ENCODE measurements around the gene PPM1D.
"Not testable (repeated sequence)": the region's sequence is repeated elsewhere in the genome, so short reads cannot be mapped to it uniquely, and the experiment has no call there.

Gene PPM1D

GRCh38 chr17:60668741-60669140, 68.7 kb downstream of the PPM1D start:
- DNase-seq (ENCODE audit: low read depth) = not testable (repeated sequence)

DNA sequence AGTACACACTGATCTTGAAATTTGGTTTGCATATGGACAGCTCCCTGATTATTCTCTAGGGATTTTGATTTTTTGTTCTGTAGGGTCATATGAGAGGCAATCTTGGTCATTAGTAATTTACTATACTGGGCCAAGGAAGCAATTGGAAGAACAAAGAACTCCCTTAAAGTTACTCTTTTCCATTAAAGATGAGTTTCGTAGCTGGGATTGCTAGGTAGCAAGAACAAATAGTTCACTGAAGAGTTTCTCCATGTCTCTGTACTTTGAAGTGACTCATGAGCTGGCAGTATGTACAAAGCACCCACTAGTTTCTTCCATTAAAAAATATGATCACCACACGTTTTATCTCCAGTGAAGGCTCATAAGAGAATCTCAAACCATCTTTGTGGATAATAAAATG, 71.5 kb downstream of the PPM1D start:
- no peak for DNase-seq (ENCODE audit: low read depth)

- not testable (repeated sequence) for DNase-seq (ENCODE audit: low read depth)
These were observed 74.6 kb downstream of the PPM1D start for GRCh38 chr17:60674637-60675036.

- DNase-seq (ENCODE audit: low read depth) = no peak
These were observed 76.0 kb downstream of the PPM1D start for GRCh38 chr17:60675997-60676396.

DNA sequence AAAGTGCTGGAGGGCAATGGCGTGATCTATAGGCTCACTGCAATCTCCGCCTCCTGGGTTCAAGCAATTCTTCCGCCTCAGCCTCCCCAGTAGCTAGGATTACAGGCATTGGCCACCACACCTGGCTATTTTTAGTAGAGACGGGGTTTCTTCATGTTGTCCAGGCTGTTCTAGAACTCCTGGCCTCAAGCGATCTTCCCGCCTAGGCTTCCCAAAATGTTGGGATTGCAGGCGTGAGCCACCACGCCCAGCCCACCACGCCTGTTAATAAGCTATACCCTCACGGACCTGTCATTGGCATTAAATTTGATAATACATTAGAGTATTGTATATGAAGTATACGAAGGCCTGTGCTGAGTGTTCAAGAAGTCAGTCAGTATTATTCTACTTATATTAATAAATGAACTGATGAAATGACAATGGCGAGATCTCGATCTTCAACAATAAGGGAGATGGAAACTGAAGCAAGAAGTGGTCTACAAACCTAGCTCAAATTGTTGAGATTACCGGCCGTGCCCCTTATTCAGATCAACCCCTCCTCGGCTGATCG, 76.8 kb downstream of the PPM1D start:
- no peak for DNase-seq (ENCODE audit: low read depth)

GRCh38 chr17:60677308-60678117, 77.5 kb downstream of the PPM1D start, which contains the start of gene BCAS3:
Gene BCAS3 (plus strand): TSS chr17:60677851.
- peak; percentile 74 for DNase-seq (ENCODE audit: low read depth)

GRCh38 chr17:60678118-60678444, 78.1 kb downstream of the PPM1D start:
- DNase-seq (ENCODE audit: low read depth) = no peak

GRCh38 chr17:60679287-60679686, 79.3 kb downstream of the PPM1D start:
- DNase-seq (ENCODE audit: low read depth) = no peak

DNA sequence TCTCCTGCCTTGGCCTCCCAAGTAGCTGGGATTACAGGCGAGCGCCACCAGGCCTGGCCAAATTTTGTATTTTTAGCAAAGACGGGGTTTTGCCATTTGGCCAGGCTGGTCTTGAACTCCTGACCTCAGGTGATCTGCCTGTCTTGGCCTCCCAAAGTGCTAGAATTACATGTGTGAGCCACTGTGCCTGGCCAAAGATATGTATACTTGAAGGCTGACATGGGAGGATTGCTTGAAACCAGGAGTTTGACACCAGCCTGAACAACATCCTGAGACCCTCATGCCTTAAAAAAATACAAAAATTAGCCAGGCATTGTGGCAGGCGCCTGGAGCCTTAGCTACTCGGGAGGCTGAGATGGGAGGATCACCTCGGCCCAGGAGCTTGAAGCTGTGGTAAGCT, 80.8 kb downstream of the PPM1D start:
- no peak for DNase-seq (ENCODE audit: low read depth)

- no peak for DNase-seq (ENCODE audit: low read depth)
These were observed 85.4 kb downstream of the PPM1D start for GRCh38 chr17:60685437-60685836.

DNA sequence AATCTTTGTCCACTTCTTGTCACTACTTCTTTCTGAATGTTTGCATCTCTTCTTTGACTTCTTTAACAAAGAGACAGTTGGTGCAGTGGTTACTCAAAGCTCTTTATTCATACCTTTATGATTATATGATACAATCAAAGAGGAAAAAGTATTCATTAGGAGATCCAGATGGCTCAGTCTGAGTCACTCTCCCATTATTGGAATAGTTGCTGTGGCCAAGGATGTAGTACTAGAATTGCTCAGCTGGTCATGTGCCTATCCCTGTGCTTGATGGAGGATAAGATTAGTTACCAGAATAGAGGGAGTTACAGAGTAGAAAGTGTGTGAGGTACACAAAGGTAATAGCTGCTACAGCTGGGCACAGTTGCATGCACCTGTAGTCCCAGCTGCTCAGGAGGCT, 96.0 kb downstream of the PPM1D start:
- no peak for DNase-seq (ENCODE audit: low read depth)

GRCh38 chr17:60699090-60699489, 99.1 kb downstream of the PPM1D start:
- DNase-seq (ENCODE audit: low read depth) = no peak

GRCh38 chr17:60704170-60704569, 104.2 kb downstream of the PPM1D start:
- no peak for DNase-seq (ENCODE audit: low read depth)

GRCh38 chr17:60712675-60713074, 112.7 kb downstream of the PPM1D start:
- no peak for DNase-seq (ENCODE audit: low read depth)

DNA sequence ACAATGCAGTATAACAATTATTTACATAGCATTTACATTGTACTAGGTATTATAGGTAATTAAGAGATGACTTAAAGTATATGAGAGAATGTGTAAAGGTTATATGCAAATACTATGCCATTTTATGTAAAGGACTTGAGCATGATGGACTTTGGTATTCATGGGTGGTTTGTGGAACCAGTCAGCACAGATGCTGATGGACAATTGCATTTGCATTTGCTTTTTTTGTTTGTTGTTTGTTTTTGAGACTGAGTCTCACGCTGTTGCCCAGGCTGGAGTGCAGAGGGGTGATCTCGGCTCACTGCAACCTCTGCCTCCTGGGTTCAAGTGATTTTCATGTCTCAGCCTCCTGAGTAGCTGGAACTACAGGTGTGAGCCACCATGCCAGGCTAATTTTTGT, 113.6 kb downstream of the PPM1D start:
- no peak for DNase-seq (ENCODE audit: low read depth)
